Adipose tissue (tissue), 3 donors: Measurements from ENCODE around the gene FNIP1. TPM values are rescaled to one million over a fixed set of nuclear protein-coding genes. Genes with fewer than 3 reads are reported as not detected.
"Not testable (repeated sequence)": the region's sequence is repeated elsewhere in the genome, so short reads cannot be mapped to it uniquely, and the experiment has no call there.

ENCODE experiments used
- H3K27ac ChIP-seq: one replicate; pipeline ENCODE4 v1.5.1; 2013; ENCODE audit warnings: low read depth, low read length
- WGBS, 3 donors: extraction: QIAGEN DNeasy Blood & Tissue Kit; methylation state at CpG; one replicate each; pipeline ENCODE4 v1.1.7; 2013; 5-methylcytosine and 5-hydroxymethylcytosine counted together
- polyA plus RNA-seq, 3 donors: library from polyadenylated mRNA; stranded (reverse); fragments of 200-250 nt; gene quantifications; one replicate each; pipeline ENCODE4 v1.2.3, GENCODE V29; 2013
- donor health status: healthy with polysubstance abuse.
- donor health status: Bipolar disorder and iron deficiency.
- donor health status: healthy.

Gene FNIP1
- polyA plus RNA-seq, 3 donors = 3.0 to 5.6 (median 5.5) TPM

DNA sequence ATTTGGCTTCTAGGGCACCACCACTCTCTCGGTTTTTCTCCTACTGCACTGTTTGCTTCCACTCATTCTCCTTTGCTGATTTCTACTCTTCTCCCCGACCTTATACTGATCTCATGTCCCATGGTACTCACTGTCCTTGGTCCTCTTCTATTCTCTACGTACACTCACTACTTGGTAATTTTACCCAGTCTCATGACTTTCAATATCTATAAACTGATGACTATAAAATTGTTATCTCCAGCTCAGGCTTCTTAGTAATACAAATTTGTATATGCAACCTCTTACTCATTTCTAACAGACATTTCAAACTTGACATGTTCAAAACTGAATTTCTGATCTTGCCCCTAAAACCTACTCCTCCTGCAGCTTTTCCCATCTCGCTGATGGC is 165.9 kb downstream of the FNIP1 start:
- WGBS, 3 donors = 71 to 90% (median 86%) methylated on average over 4 of the region's 4 CpGs
- H3K27ac ChIP-seq = no peak overlapping the region

DNA sequence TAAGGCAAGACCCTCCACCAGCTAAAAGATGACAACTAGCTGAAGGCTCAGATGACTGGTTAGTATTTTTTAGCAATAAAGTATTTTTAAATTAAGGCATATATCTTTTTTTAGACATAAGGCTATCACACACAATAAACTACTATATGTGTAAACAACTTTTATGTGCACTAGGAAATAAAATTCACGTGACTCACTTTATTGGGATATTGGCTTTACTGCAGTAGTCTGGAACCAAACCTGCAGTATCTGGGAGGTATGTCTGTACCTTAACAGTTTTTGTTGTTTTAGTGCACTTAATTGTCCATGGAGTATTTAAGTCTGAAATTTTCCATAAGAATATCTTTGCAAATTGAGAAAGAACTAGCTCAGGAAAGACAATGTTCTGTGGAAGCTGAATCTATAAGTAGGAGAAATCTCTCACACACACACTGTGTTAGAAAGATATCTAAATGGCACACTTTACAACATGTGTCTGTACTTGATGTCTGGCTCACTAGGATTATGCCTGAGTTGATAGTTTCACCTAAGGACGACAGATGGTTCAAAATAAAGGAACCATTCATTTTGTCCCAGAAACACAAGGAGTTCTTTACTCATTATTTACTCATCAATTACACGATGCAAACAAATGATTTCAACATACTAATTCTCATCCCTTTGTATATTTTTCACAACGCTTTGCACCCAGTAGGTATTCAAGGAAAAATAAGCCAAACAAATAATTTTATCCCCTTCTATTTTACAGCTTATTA is 166.4 kb downstream of the FNIP1 start:
- H3K27ac ChIP-seq = no peak overlapping the region
- WGBS, 3 donors = 42 to 77% (median 68%) methylated on average over 4 of the region's 4 CpGs

DNA sequence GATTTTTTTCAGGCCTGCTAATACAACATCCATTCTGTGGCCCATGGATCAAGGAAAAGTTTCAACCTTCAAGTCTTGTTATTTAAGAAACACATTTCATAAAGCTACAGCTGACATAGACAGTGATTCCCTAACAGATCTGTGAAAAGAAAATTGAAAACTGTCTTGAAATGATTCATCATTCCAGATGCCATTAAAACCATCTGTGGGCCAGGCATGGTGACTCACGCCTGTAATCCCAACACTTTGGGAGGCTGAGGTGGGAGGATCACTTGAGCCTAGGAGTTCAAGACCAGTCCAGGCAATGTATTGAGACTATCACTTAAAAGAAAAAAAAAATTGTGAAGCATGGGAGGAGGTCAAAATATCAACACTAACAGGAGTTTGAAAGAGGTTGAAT is 167.8 kb downstream of the FNIP1 start:
- WGBS, 3 donors = 93 to 97% (median 93%) methylated on average over 1 of the region's 1 CpG
- no peak overlapping the region for H3K27ac ChIP-seq

- WGBS, 3 donors = 87 to 95% (median 90%) methylated on average over 4 of the region's 4 CpGs
Measured at GRCh38 chr5:131627207-131627865, 169.5 kb downstream of the FNIP1 start.

GRCh38 chr5:131622633-131623032 is 174.2 kb downstream of the FNIP1 start:
- no peak overlapping the region for H3K27ac ChIP-seq
- WGBS, 3 donors = 87 to 89% (median 87%) methylated on average over 2 of the region's 2 CpGs

More at GRCh38 chr5:131627207-131627865, 169.5 kb downstream of the FNIP1 start:
- no peak overlapping the region for H3K27ac ChIP-seq

- WGBS, 3 donors = 97 to 100% (median 100%) methylated on average over 2 of the region's 2 CpGs
- H3K27ac ChIP-seq = not testable (repeated sequence)
Measured at GRCh38 chr5:131621164-131621563, 175.7 kb downstream of the FNIP1 start.

DNA sequence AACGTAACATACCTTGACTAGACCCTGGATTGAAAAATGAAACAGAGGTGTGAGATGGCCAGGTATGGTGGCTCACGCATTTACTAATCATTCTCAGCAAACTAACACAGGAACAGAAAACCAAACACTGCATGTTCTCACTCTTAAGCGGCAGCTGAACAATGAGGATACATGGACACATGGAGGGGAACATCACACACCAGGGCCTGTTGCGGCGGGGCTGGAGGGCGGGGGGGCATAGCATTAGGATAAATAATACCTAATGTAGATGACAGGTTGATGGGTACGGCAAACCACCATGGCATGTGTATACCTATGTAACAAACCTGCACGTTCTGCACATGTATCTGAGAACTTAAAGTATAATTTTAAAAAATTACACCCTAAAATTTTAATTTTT is 177.7 kb downstream of the FNIP1 start:
- WGBS, 3 donors = 42 to 86% (median 83%) methylated on average over 8 of the region's 8 CpGs
- H3K27ac ChIP-seq = no peak overlapping the region

DNA sequence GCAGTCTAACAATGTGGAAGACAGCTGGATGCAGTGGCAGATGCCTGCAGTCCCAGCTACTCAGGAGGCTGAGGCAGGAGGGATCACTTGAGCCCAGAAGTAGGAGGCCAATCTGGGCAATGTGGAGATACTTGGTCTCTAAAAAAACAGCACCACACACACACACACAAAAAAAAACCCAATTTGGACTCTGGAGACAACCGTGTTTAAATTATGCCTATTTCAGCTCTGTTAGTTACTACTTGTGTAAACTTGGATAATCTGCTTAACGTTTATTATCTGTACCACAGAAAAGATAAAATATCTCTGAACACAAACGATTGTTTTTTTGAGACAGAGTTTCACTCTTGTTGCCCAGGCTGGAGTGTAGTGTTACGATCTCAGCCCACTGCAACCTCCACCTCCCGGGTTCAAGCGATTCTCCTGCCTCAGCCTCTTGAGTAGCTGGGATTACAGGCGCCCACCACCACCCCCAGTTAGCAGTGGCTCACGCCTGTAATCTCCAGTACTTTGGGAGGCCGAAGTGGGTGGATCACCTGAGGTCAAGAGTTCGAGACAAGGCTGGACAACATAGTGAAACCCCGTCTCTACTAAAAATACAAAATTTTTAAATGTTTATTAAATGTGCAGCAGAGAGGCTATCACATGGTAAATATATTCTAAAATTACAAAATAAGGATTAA is 179.5 kb downstream of the FNIP1 start:
- no peak overlapping the region for H3K27ac ChIP-seq
- 71 to 92% (median 91%) methylated on average over 11 of the region's 11 CpGs for WGBS, 3 donors

- 61 to 87% (median 68%) methylated on average over 2 of the region's 2 CpGs for WGBS, 3 donors
- no peak overlapping the region for H3K27ac ChIP-seq
Measured at GRCh38 chr5:131615957-131616356, 180.9 kb downstream of the FNIP1 start.

- no peak overlapping the region for H3K27ac ChIP-seq
Measured at GRCh38 chr5:131613423-131613822, 183.4 kb downstream of the FNIP1 start.

- no peak overlapping the region for H3K27ac ChIP-seq
- WGBS, 3 donors = 61 to 96% (median 93%) methylated on average over 2 of the region's 2 CpGs
Measured at GRCh38 chr5:131611064-131611381, 185.8 kb downstream of the FNIP1 start.

- no peak overlapping the region for H3K27ac ChIP-seq
- WGBS, 3 donors = 47 to 84% (median 84%) methylated on average over 6 of the region's 6 CpGs
Measured at GRCh38 chr5:131610198-131611063, 186.4 kb downstream of the FNIP1 start.

- 68 to 96% (median 92%) methylated on average over 1 of the region's 1 CpG for WGBS, 3 donors
- H3K27ac ChIP-seq = no peak overlapping the region
Measured at GRCh38 chr5:131609774-131610173, 187.0 kb downstream of the FNIP1 start.

- no peak overlapping the region for H3K27ac ChIP-seq
- 80 to 81% (median 81%) methylated on average over 5 of the region's 5 CpGs for WGBS, 3 donors
Measured at GRCh38 chr5:131608597-131608996, 188.2 kb downstream of the FNIP1 start.

GRCh38 chr5:131607903-131608540 is 188.8 kb downstream of the FNIP1 start:
- 57 to 66% (median 66%) methylated on average over 4 of the region's 4 CpGs for WGBS, 3 donors
- no peak overlapping the region for H3K27ac ChIP-seq

GRCh38 chr5:131607418-131607817 is 189.4 kb downstream of the FNIP1 start:
- no peak overlapping the region for H3K27ac ChIP-seq
- WGBS, 3 donors = 90 to 96% (median 94%) methylated on average over 4 of the region's 4 CpGs

- 91 to 96% (median 92%) methylated on average over 2 of the region's 2 CpGs for WGBS, 3 donors
- H3K27ac ChIP-seq = no peak overlapping the region
Measured at GRCh38 chr5:131605086-131605485, 191.7 kb downstream of the FNIP1 start.
